Measurements from ENCODE around the gene NCOR2.

NCOR2 gene

DNA sequence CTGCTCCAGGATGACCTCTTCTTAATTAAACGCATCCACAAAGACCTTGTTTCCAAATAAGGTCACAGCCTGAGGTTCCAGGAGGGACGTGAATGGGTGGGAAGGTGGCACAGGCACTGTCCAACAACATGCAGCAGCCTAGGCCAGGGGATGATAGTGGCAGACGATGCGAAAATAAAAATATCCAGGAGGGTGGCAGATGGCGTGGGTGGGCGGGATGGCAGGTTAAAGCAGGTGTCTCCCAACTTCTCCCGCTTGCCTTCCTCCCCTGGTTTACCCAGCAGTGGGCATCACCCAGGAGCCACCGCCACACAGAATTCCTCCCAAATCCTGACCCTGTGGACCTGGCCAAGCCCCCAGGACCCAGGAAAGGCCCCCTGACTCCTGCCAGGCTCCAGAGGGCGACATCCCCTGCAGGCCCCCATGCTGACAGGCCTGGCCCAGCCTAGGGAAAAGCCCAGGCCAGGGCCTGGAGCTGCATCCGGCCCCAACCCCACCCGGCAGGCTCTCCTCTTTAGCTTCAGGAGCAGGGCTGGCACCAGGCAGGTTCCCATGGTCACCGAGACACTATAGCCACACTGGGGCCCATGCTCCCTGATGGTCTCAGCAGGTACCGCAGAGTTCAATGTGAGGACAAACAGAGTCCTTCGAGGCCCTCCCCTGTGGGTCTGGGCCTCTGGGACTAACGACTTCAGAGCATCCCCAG lies 9.7 kb downstream of the NCOR2 start:
- no peak for DNase-seq

DNA sequence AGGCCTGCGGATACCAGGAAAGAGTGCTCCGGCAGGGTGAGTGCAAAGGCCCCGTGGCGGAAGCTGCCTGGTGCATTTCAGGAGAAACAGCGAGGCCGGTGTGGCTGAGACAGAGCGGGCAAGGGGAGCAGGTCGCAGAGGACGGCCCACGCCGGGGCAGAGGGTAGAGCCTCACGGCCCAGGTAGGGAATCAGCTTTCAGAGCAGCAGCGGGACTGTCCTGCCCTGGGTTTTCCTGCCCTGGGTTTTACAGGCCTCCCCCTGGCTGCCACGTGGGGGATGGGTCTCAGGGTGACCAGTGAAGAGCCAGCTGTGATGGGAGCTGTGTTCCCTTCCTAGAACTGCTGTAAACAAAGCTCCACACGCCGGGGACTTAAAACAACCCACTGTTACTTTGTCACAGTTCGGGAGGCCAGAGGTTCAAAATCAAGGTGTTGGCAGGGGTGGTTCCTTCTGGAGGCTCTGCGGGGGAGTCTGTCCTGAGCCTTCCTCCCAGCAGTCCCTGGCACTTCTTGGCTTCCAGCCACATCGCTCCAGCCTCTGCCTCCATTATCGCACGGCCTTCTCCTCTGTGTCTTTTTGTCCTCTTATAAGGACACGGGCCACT lies 10.4 kb downstream of the NCOR2 start:
- DNase-seq: no peak

GRCh38 chr12:124556074-124556466 lies 11.3 kb downstream of the NCOR2 start:
- DNase-seq: no peak

DNA sequence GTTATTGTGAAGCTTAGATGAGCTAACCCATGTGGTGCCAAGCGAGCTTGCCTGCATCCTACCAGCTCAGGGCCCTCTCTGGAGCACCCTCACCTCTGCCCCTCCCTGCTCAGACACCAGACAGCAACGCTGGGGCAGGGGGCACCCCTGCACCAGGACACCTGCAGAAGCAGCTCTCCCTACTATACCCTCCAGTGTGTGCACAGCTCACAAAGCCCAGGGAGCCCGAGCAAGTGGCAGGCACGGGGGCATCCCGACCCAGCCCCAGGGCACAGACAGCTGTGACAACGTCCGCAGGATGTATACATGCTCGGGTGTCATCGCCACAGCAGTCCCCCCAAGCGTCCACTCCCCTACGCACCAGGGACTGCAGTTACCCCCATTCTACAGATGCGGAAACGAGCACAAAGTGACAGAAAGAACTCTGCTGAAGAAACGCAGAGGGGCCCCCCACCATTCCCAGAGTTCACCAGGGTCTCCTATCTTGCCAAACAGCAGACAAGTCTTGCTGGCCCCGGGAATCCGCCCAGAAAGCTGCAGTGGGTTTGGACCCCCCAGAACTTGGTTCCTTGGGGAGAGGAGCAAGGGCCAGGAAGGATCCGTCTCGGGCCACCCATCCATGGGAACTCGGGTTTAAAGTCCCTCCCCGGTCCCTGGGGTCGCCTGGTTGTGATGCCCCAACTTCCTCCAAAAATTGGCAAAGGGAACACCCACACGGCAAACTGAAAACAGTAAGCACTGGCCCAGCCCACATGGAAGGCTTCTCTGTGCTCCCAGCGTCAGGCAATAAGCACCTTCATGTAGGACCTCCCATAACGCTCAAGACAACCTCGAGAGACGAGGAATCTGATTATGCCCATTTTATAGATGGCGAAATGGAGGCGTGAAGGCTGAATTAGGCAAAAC lies 12.0 kb downstream of the NCOR2 start:
- no peak for DNase-seq

DNA sequence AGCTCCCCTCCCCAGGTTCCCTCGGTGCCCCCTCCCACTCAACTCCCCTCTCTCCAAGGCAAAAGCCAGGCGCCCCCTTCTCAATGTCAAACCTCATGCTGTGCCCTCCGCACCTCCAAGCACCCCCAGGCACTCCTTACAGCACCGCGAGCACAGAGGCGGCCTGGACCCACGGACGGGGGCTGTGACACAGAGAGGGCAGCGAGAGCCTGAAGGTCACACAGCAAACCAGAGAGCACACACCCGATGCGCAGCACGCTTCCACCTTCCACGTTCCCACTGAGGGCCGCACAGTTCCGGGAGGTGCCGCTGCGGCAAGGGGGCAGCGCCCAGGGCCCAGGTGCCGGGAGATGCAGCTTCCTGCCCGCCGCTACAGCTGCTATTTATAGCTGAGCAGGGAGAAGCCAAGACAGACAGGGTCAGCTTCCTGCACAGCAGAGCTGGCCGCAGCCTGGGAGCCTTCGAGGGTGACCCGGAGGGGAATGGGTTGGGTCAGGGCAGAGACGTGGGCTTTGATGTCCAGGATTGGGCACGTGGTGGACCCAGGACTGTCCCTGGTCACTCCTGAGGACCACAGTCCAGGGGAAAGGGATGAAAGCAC lies 12.9 kb downstream of the NCOR2 start:
- DNase-seq: no peak

GRCh38 chr12:124553862-124554428 lies 13.5 kb downstream of the NCOR2 start:
- DNase-seq: no peak

DNA sequence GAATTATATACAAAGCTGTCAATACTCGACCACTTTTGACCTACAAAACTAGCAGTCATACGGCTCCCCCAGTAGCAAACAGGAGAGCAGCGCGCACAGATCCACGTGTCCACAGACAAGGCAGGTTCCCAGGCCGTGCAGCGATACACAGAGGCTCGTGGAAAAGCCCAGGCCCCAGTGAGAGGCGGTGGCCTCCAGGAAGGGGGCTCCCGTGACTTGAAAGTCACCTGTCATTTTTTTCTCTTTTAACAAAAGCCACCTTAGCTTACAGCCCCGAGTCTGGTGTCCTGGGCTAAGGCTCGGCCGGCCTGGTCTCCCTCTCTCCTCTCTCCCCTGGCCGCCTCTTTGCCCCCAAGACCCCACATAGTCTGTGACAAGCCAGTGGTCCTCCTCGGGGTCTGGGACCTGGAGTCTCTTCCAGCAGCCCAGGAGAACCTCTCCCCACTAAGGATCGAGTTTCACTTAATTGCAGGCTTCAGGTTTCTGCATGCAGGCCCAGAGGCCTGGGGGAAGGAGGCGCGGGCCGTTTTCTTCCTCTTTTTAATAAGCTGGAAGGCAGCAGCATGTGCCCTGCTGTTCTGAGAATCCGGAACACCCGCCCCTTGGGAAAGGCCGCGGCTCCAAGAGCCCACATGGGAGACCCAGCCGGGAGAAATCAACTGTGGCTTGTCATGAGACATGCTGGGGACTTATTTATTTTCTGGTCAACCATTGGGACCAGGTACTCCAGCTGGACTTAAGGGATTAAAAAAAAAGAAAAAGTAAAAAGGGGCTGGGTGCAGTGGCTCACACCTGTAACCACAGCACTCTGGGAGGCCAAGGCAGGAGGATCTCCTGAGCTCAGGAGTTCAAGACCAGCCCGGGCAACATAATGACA lies 15.9 kb downstream of the NCOR2 start:
- DNase-seq: peak; percentile 45

DNA sequence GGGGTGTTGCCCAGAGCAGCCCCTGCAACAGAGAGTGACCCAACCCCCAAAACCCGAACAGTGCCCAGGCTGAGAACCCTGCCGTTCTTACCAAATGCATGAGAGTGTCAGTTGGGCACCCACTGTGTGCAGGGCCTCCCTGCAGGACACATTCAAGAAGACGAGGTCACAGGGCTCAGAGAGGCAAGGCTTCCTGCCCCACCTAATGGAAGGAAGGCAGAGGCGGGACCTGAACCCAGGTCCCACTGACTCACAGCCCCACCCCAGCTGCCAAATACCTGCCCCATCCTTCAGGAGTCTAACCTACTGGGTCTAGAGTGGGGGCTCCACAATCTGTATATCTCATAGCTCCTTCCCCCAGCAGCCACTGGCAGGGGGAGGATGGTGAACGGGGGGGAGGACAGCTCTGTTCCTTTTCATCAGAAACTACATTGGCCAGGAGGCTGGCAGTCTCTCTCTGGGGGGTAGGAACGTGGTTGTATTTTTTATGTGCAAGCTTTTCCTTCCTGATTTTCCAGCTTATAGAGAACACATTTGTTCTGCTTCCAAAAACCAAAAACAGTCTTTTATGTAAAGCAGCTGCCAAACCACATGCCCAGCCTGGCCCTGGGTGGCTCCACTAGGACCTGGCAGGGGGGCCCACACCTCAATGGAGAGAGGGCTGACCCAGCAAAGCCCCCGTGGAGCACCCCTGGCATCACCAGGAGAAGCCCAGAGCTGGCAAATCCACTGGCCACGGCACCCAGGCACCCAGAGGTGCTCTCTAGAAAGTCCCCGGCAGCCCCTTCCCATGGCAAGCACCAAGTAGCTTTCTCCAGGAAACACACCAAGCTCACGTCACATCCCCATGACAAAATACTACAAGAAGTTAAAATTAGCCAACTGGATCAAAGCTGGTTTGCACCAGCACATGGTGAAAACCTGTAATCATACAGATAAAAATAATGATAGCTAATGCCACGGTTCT lies 17.0 kb downstream of the NCOR2 start:
- peak; percentile 38 for DNase-seq

DNA sequence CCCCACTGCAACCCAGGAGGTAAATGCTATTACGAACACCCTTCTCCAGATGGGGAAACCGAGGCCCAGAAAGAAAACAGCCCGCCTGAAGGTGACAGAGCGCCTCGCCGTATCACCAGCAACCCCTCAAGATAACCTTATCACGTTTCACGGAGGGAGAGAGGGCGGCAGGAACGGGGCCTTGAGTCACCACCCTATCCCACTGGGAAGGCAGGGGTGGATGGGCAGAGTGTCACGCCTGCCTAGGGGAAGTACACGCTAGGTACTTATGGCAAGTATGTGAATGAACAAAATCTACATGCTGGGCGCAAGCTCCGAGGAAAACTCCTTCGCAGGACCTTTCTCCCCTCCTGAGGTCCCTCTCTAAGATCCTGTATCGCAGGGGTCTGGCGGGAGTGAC lies 17.8 kb downstream of the NCOR2 start:
- no peak for DNase-seq

- DNase-seq: peak; percentile 37
Measured at GRCh38 chr12:124548854-124549378, 18.5 kb downstream of the NCOR2 start.

- no peak for DNase-seq
Measured at GRCh38 chr12:124547626-124548025, 19.8 kb downstream of the NCOR2 start.

GRCh38 chr12:124545508-124546418 lies 21.6 kb downstream of the NCOR2 start:
- peak; percentile 39 for DNase-seq

- DNase-seq: no peak
Measured at GRCh38 chr12:124544983-124545382, 22.4 kb downstream of the NCOR2 start.

DNA sequence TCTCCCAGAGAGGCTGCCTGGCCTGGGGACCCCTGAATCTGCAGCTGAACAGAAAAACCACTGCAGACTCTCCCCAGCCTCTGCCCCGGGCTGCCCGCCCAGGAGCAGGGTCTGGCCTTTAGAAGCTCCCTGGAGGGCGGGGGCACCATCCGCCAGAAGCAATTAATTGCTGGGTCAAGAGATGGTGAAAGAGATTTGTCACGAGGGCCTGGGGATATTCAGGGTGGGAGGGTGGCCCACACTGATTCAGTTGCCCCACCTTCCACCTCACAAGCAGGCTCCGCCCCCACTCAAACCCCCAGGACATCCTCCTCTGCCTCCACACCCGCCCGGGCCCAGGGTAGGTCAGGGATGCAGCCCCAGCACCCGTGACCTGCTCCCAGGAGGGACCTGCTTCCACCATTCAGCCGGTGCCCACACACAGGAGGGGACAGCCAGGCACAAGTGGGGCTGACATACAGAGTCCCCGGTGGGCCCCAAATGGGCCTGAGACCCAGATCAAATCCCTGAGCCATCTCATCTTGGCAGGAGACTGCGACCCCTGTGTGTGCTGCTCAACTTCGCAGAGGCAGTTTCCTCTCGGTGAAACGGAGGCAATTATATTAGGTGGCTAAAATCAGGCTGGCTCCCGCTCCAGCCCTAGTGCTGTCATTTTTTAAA lies 23.0 kb downstream of the NCOR2 start:
- DNase-seq: no peak

- DNase-seq: peak; percentile 55
Measured at GRCh38 chr12:124543590-124544310, 23.7 kb downstream of the NCOR2 start.

- peak; percentile 32 for DNase-seq
Measured at GRCh38 chr12:124543052-124543589, 24.3 kb downstream of the NCOR2 start.
